HG02870 (cell line): Measurements from ENCODE around the gene ATP2C1.
"Not testable (repeated sequence)": the region's sequence is repeated elsewhere in the genome, so short reads cannot be mapped to it uniquely, and the experiment has no call there.

ENCODE experiments used
- ATAC-seq: cut with Tn5 transposase; IDR thresholded peaks from one replicate; pipeline ENCODE4 v1.9.1; 2021; ENCODE audit warnings: mild to moderate bottlenecking, moderate library complexity; ENCODE audit not compliant: unreplicated experiment

Gene ATP2C1

GRCh38 chr3:131036200-131036816, 142.4 kb downstream of the ATP2C1 start:
- ATAC-seq, result no peak

- ATAC-seq, result no peak
Measured at GRCh38 chr3:131036986-131037385, 143.1 kb downstream of the ATP2C1 start.

GRCh38 chr3:131038326-131038725, 144.4 kb downstream of the ATP2C1 start:
- no peak for ATAC-seq

GRCh38 chr3:131042271-131042985, 148.5 kb downstream of the ATP2C1 start:
- ATAC-seq, result not testable (repeated sequence)

DNA sequence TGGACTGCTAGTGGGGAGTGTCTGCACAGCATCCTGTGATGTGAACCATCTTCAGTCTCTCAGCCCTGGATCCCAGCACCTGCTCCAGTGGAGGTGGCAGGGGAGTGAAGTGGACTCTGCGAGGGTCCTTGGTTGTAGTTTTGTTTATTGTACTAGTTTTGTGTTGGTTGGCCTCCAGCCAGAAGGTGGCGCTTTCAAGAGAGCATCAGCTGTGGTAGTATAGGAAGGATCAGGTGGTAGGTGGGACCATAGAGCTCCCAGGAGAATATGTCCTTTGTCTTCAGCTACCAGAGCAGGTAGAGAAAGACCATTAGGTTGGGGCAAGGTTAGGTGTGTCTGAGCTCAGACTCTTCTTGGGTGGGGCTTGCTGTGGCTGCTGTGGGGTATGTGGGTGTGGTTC, 153.7 kb downstream of the ATP2C1 start:
- no peak for ATAC-seq

GRCh38 chr3:131048030-131048429, 154.1 kb downstream of the ATP2C1 start:
- ATAC-seq, result no peak

DNA sequence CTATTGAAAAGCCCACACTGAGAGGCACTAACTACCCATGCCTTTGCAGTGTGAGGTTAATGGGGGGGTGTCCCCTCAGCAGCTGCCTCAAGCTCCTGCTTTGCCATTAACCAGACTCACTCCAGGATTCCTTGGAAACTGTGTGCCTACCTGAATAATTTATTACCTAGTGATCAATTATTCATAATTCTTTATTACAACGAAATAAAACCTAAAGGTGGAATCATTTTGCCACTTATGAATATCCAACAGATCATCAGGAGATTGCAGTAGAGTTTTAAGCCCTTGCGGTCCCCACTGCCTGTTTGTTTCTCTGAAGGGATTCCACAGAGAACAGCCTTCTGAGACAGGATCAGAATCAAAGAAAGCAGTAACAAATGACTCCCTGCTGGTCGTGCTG, 156.1 kb downstream of the ATP2C1 start:
- ATAC-seq, result no peak

DNA sequence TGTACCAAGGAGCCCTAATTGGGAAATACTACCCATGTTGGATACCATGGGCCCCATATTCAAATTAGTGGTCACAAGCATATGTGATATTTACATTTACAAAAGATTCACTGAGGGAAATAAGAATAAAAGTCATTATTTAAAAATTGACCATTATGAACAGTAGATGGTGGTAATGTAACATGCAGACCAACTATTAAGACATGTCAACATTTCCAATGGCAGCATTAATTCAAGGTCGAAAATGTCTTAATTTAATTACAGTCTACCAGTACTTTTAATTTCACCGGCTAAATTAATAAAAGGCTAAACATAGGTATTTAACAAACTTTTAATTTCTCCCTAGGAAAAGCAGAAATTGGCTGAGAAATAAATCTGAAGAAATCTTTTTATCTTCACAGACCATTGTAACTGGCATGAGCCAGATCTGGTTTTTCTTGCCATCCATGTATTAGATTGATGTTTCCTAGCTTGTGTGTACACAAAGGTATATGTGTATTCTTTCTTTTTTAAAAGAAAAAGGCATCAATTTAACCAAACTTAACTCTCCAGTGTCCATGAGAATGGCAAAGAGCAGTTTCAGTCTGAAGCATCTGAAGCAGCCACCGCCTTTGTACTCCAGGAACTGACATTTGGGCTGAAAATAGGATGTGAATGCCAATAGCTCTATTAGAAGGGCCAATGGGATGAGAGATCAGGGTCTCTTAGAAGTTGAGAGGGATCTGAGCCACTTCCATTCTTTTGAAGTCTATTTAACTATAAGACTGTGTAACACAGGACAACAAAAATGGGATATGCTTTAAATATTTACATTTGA, 159.4 kb downstream of the ATP2C1 start:
- no peak for ATAC-seq
